ENCODE measurements around the gene GNG7. TPM values are rescaled to one million over a fixed set of nuclear protein-coding genes. Genes with fewer than 3 reads are reported as not detected.

The GNG7 gene
- total RNA-seq, 1 donor from 2014 or later = 1.8 TPM

GRCh38 chr19:2487090-2487489 is 215.4 kb downstream of the GNG7 start:
- Mint-ChIP-seq H3K27me3 (ENCODE audit: low read depth, unreplicated experiment) (no peaks in the 10 kb centered on the region), H3K36me3 (ENCODE audit: low read depth, unreplicated experiment) (peaks cover 3% of the 10 kb centered on the region), H3K9me3 (ENCODE audit: unreplicated experiment) (peaks cover 20% of the 10 kb centered on the region), H3K4me3 (ENCODE audit: unreplicated experiment) (no peak overlapping the region), H3K4me1 (ENCODE audit: low read depth, unreplicated experiment) (peaks cover 3% of the 10 kb centered on the region), H3K27ac (ENCODE audit: unreplicated experiment) (no peak overlapping the region)
- FAIRE-seq = no peak
- Histone ChIP-seq H3K27ac (ENCODE audit: low read depth, low read length) (no peak overlapping the region), H3K4me2 (ENCODE audit: low read length) (no peak overlapping the region), H3K36me3 (ENCODE audit: insufficient read depth, low read length) (no peaks in the 10 kb centered on the region), H3K9ac (ENCODE audit: low read length) (no peak overlapping the region), H4K20me1 (ENCODE audit: insufficient read depth, low read length) (no peaks in the 10 kb centered on the region), H3K79me2 (ENCODE audit: insufficient read depth, low read length) (no peaks in the 10 kb centered on the region), H2AFZ (ENCODE audit: low read depth, low read length) (no peak overlapping the region), H3K4me1 (ENCODE audit: insufficient read depth, low read length) (peaks cover 22% of the 10 kb centered on the region), H3K9me3 (ENCODE audit: insufficient read depth, low read depth, low read length) (peaks cover 20% of the 10 kb centered on the region), H3K4me3 (ENCODE audit: insufficient read depth, low read depth, low read length) (no peak overlapping the region), H3K27me3 (ENCODE audit: insufficient read depth, low read length) (no peaks in the 10 kb centered on the region)
- no peak for DNase-seq (ENCODE audit: low read depth)
- no peak for TF ChIP-seq EZH2 (IDR thresholded peaks at IDR 0.05; ENCODE audit: insufficient read depth, low read length)
- TF ChIP-seq, protein P1, sequence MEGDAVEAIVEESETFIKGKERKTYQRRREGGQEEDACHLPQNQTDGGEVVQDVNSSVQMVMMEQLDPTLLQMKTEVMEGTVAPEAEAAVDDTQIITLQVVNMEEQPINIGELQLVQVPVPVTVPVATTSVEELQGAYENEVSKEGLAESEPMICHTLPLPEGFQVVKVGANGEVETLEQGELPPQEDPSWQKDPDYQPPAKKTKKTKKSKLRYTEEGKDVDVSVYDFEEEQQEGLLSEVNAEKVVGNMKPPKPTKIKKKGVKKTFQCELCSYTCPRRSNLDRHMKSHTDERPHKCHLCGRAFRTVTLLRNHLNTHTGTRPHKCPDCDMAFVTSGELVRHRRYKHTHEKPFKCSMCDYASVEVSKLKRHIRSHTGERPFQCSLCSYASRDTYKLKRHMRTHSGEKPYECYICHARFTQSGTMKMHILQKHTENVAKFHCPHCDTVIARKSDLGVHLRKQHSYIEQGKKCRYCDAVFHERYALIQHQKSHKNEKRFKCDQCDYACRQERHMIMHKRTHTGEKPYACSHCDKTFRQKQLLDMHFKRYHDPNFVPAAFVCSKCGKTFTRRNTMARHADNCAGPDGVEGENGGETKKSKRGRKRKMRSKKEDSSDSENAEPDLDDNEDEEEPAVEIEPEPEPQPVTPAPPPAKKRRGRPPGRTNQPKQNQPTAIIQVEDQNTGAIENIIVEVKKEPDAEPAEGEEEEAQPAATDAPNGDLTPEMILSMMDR (IDR thresholded peaks at IDR 0.05; ENCODE audit: insufficient read depth, low read depth, low read length) = no peak

GRCh38 chr19:2485428-2485827 is 217.1 kb downstream of the GNG7 start:
- Histone ChIP-seq H3K4me2 (ENCODE audit: low read length) (no peak overlapping the region), H3K4me1 (ENCODE audit: insufficient read depth, low read length) (peaks cover 11% of the 10 kb centered on the region), H2AFZ (ENCODE audit: low read depth, low read length) (no peak overlapping the region), H3K4me3 (ENCODE audit: insufficient read depth, low read depth, low read length) (no peak overlapping the region), H3K9me3 (ENCODE audit: insufficient read depth, low read depth, low read length) (peaks cover 24% of the 10 kb centered on the region), H3K36me3 (ENCODE audit: insufficient read depth, low read length) (no peaks in the 10 kb centered on the region), H3K9ac (ENCODE audit: low read length) (no peak overlapping the region), H3K79me2 (ENCODE audit: insufficient read depth, low read length) (no peaks in the 10 kb centered on the region), H3K27me3 (ENCODE audit: insufficient read depth, low read length) (no peaks in the 10 kb centered on the region), H3K27ac (ENCODE audit: low read depth, low read length) (no peak overlapping the region), H4K20me1 (ENCODE audit: insufficient read depth, low read length) (no peaks in the 10 kb centered on the region)
- Mint-ChIP-seq H3K36me3 (ENCODE audit: low read depth, unreplicated experiment) (peaks cover 3% of the 10 kb centered on the region), H3K9me3 (ENCODE audit: unreplicated experiment) (peaks cover 30% of the 10 kb centered on the region), H3K27ac (ENCODE audit: unreplicated experiment) (no peak overlapping the region), H3K27me3 (ENCODE audit: low read depth, unreplicated experiment) (no peaks in the 10 kb centered on the region), H3K4me3 (ENCODE audit: unreplicated experiment) (no peak overlapping the region), H3K4me1 (ENCODE audit: low read depth, unreplicated experiment) (no peaks in the 10 kb centered on the region)
- no peak for FAIRE-seq
- no peak for TF ChIP-seq EZH2 (IDR thresholded peaks at IDR 0.05; ENCODE audit: insufficient read depth, low read length)
- TF ChIP-seq, protein P1 (IDR thresholded peaks at IDR 0.05; ENCODE audit: insufficient read depth, low read depth, low read length) = no peak
- no peak for DNase-seq (ENCODE audit: low read depth)

DNA sequence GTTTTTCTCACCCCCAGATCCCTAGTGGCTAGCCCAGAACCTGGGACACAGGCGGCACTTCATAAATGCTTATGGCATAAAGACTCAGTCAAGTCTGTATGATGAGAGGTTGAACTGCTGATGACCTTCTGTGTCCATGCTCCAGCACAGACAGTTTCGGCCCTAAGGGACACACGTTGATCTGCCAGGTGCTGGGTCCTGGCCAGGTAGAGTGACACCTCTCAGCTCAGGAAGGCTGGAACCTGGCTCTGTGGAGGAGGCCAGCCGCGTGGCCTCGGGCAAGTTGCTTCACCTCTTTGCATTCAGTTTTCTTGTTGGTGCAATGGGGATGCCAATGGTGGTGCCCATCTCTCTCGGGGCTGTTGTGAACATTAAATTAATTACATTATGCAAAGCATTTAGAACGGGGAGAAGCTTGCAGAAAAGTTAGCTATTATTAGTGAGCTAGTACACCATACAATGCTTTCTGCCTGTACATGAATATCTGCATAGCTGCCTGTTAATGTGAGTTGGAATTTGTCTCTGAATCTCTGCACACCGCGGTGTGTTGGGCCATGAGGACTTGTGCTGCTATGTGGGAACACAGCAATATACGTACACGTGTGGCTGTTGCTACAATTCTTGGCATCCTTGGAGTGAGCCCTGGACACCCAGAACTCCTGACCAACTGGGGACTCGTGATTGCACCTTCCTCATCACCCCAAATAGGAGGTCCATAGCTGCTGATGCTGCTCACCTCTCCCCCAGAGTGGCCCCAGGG is 218.1 kb downstream of the GNG7 start:
- Mint-ChIP-seq H3K4me3 (ENCODE audit: unreplicated experiment) (no peak overlapping the region), H3K4me1 (ENCODE audit: low read depth, unreplicated experiment) (no peaks in the 10 kb centered on the region), H3K9me3 (ENCODE audit: unreplicated experiment) (peaks cover 28% of the 10 kb centered on the region), H3K36me3 (ENCODE audit: low read depth, unreplicated experiment) (peaks cover 3% of the 10 kb centered on the region), H3K27ac (ENCODE audit: unreplicated experiment) (no peak overlapping the region), H3K27me3 (ENCODE audit: low read depth, unreplicated experiment) (no peaks in the 10 kb centered on the region)
- Histone ChIP-seq H3K4me2 (ENCODE audit: low read length) (no peak overlapping the region), H3K27ac (ENCODE audit: low read depth, low read length) (no peak overlapping the region), H2AFZ (ENCODE audit: low read depth, low read length) (no peak overlapping the region), H3K36me3 (ENCODE audit: insufficient read depth, low read length) (no peaks in the 10 kb centered on the region), H3K4me3 (ENCODE audit: insufficient read depth, low read depth, low read length) (no peak overlapping the region), H3K9ac (ENCODE audit: low read length) (no peak overlapping the region), H3K9me3 (ENCODE audit: insufficient read depth, low read depth, low read length) (peaks cover 24% of the 10 kb centered on the region), H3K4me1 (ENCODE audit: insufficient read depth, low read length) (peaks cover 10% of the 10 kb centered on the region), H4K20me1 (ENCODE audit: insufficient read depth, low read length) (peaks cover under 1% of the 10 kb centered on the region), H3K27me3 (ENCODE audit: insufficient read depth, low read length) (no peaks in the 10 kb centered on the region), H3K79me2 (ENCODE audit: insufficient read depth, low read length) (no peaks in the 10 kb centered on the region)
- no peak for FAIRE-seq
- TF ChIP-seq EZH2 (IDR thresholded peaks at IDR 0.05; ENCODE audit: insufficient read depth, low read length) = no peak
- TF ChIP-seq, protein P1 (IDR thresholded peaks at IDR 0.05; ENCODE audit: insufficient read depth, low read depth, low read length) = no peak
- DNase-seq (ENCODE audit: low read depth) = no peak

Measured in astrocyte (in vitro differentiated cells and primary cell).